Stomach (tissue), 9 donors: ENCODE results near the gene SEPTIN2. TPM values are rescaled to one million over a fixed set of nuclear protein-coding genes. Genes with fewer than 3 reads are reported as not detected.
A peak's percentile ranks its signal among the peaks of the same experiment; 100 is the strongest.

ENCODE experiments used
- DNase-seq, 2 donors: peaks; one replicate each; pipeline versions ENCODE4 v3.0.0 to v3.0.0-alpha.2; 2013 to 2019
- H3K27ac ChIP-seq, 5 donors: fragments of 200-600 bp in 4 of 5; sonication (generic) in 4 of 5; one replicate each; pipeline ENCODE4 v1.5.1; 2013 to 2019; ENCODE audit warnings: mild to moderate bottlenecking in 1 of 5, moderate library complexity in 1 of 5
- H3K27me3 ChIP-seq, 3 donors: fragments of 200-600 bp; sonication (generic); one replicate each; pipeline ENCODE4 v1.5.1; 2017 to 2019; ENCODE audit warnings: mixed run types in 1 of 3
- H3K36me3 ChIP-seq, 4 donors: fragments of 200-600 bp; sonication (generic); 1 replicate in 3 of 4; 2 replicates in 1 of 4; pipeline ENCODE4 v1.5.1; 2016 to 2019
- H3K4me1 ChIP-seq, 4 donors: fragments of 200-600 bp; sonication (generic); one replicate each; pipeline ENCODE4 v1.5.1; 2016 to 2019
- H3K4me3 ChIP-seq, 4 donors: fragments of 200-600 bp; sonication (generic) in 3 of 4; one replicate each; pipeline ENCODE4 v1.5.1; 2016 to 2019; ENCODE audit warnings: mild to moderate bottlenecking in 1 of 4
- H3K9me3 ChIP-seq, 4 donors: fragments of 200-600 bp; sonication (generic); one replicate each; pipeline ENCODE4 v1.5.1; 2016 to 2019
- CTCF ChIP-seq, 7 experiments: fragments of 450-650 bp in 4 of 7; fragments of 200-600 bp in 3 of 7; sonication (generic) in 3 of 7; IDR thresholded peaks; one replicate each; pipeline ENCODE4 v1.5.1; 2016 to 2019; ENCODE audit warnings: antibody characterized with exemption in 7 of 7, control low read depth in 2 of 7, mild to moderate bottlenecking in 1 of 7
- EP300 ChIP-seq: sonication (generic); formaldehyde crosslinking; IDR thresholded peaks from one replicate; pipeline ENCODE4 v1.6.1; 2017; ENCODE audit warnings: antibody characterized with exemption
- POLR2A ChIP-seq, 4 donors: fragments of 450-650 bp; IDR thresholded peaks; one replicate each; pipeline ENCODE4 v1.6.1; 2016; ENCODE audit warnings: antibody characterized with exemption in 4 of 4, control low read depth in 2 of 4, mild to moderate bottlenecking in 1 of 4, moderate library complexity in 1 of 4
- POLR2AphosphoS5 ChIP-seq, 3 donors: sonication (generic); formaldehyde crosslinking; IDR thresholded peaks; one replicate each; pipeline ENCODE4 v1.6.1; 2016; ENCODE audit warnings: antibody characterized with exemption in 3 of 3
- WGBS, 5 donors: extraction: QIAGEN DNeasy Blood & Tissue Kit in 3 of 5; methylation state at CpG; one replicate each; pipeline versions ENCODE4 v1.1.5 to v1.1.7; 2013 to 2018; 5-methylcytosine and 5-hydroxymethylcytosine counted together
- intact Hi-C: fragments of 100-400 bp; cut with DNase I; formaldehyde crosslinking; loops from one replicate; pipeline ENCODE4 v1.15.1; 2023; ENCODE audit warnings: low total_unique reads
- polyA plus RNA-seq, 3 donors: library from polyadenylated mRNA; stranded (reverse); fragments of 200-250 nt; gene quantifications; one replicate each; pipeline ENCODE4 v1.2.3, GENCODE V29; 2013
- total RNA-seq, 5 donors: library from RNA; depleted of rRNA; stranded (reverse); fragments of >200 nt; gene quantifications; one replicate each; pipeline versions ENCODE4 v1.1.0 to v1.2.3, GENCODE V29; 2014 to 2016
- donor health status: healthy with polysubstance abuse.
- donor health status: Bipolar disorder and iron deficiency.
- donor health status: healthy.

SEPTIN2 gene
- total and polyA plus RNA-seq, 8 donors, result 88.7 to 603 (median 208) TPM

DNA sequence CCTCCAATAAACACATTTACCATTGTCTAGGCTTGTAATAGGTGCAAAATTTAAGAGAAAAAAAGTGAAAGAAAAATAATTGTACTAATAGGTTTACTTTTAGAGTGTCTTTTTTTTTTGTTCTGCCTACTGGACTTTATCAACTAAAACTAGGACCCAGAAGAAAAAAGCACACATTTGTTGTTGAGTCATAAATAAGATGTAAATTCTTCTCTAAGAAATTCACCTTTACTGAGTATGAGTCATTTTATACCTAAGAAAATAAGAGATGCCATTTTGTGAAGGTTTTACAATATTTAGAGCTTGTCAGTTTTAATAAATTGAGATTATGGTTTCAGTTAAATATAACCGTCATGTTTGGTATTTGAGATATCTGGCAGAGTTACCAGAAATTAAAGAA lies 59.6 kb downstream of the SEPTIN2 start:
- Histone ChIP-seq H3K36me3 (peaks cover 0 to 20% (median 14%) of the 10 kb centered on the region in 4 donors), H3K9me3 (no peaks in the 10 kb centered on the region), H3K27me3 (no peaks in the 10 kb centered on the region), H3K4me3 (no peak overlapping the region), H3K4me1 (peaks cover 23 to 87% (median 55%) of the 10 kb centered on the region in 4 donors), H3K27ac (peak overlapping the region; percentile 32 to 84 (median 72))
- TF ChIP-seq POLR2A (IDR thresholded peaks at IDR 0.05) (no peak), CTCF (IDR thresholded peaks at IDR 0.05) (no peak), EP300 (no peak), POLR2AphosphoS5 (IDR thresholded peaks at IDR 0.05) (no peak)
- intact Hi-C loops, result no loop called here
- 62 to 75% (median 66%) methylated on average over 1 of the region's 1 CpG for WGBS, 5 donors
- DNase-seq, result no peak

DNA sequence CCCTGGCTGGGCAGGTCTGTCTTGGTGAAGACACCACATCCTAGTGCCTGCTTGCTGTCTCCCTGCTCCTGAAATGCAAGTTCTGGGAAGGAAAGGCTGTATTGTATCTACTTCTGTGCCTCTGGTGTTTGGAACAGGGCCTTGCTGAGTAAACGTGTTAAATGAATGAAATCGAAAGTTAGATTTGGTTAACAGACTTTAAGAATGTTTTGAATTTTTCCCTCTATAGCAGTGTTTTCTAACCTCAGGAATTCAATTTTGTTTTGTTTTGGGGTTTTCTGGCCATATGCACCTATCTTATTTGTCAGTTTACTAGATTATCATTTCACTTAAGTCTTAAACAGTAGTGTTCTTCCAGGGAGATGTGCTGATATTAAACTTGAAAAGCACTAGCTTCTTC lies 61.1 kb downstream of the SEPTIN2 start:
- no peaks in the 10 kb centered on the region for H3K27me3 ChIP-seq
- TF ChIP-seq EP300, result no peak
- TF ChIP-seq POLR2A (IDR thresholded peaks at IDR 0.05), result no peak
- no peak for TF ChIP-seq POLR2AphosphoS5 (IDR thresholded peaks at IDR 0.05)
- TF ChIP-seq CTCF (IDR thresholded peaks at IDR 0.05), result no peak
- intact Hi-C loops, result no loop called here
- no peak overlapping the region for H3K4me3 ChIP-seq
- no peaks in the 10 kb centered on the region for H3K9me3 ChIP-seq
- H3K4me1 ChIP-seq, result peaks cover 23 to 88% (median 52%) of the 10 kb centered on the region in 4 donors
- DNase-seq, result no peak
- peak overlapping the region in 2 of 5 donors; percentile 4 to 80 for H3K27ac ChIP-seq
- 31 to 60% (median 37%) methylated on average over 2 of the region's 2 CpGs for WGBS, 5 donors
- H3K36me3 ChIP-seq, result peaks cover 0 to 20% (median 17%) of the 10 kb centered on the region in 4 donors

GRCh38 chr2:241378816-241379215 lies 63.1 kb downstream of the SEPTIN2 start:
- peaks cover 16 to 72% (median 33%) of the 10 kb centered on the region in 4 donors for H3K4me1 ChIP-seq
- no peaks in the 10 kb centered on the region for H3K27me3 ChIP-seq
- H3K9me3 ChIP-seq, result no peaks in the 10 kb centered on the region
- H3K36me3 ChIP-seq, result peaks cover 0 to 31% (median 22%) of the 10 kb centered on the region in 4 donors
- no peak overlapping the region for H3K4me3 ChIP-seq
- H3K27ac ChIP-seq, result peak overlapping the region in 1 of 5 donors; percentile 49
- no peak for DNase-seq
- intact Hi-C loops, result no loop called here
- TF ChIP-seq POLR2A (IDR thresholded peaks at IDR 0.05) (no peak), EP300 (no peak), CTCF (IDR thresholded peaks at IDR 0.05) (no peak), POLR2AphosphoS5 (IDR thresholded peaks at IDR 0.05) (no peak)
- 34 to 55% (median 50%) methylated on average over 2 of the region's 2 CpGs for WGBS, 5 donors

DNA sequence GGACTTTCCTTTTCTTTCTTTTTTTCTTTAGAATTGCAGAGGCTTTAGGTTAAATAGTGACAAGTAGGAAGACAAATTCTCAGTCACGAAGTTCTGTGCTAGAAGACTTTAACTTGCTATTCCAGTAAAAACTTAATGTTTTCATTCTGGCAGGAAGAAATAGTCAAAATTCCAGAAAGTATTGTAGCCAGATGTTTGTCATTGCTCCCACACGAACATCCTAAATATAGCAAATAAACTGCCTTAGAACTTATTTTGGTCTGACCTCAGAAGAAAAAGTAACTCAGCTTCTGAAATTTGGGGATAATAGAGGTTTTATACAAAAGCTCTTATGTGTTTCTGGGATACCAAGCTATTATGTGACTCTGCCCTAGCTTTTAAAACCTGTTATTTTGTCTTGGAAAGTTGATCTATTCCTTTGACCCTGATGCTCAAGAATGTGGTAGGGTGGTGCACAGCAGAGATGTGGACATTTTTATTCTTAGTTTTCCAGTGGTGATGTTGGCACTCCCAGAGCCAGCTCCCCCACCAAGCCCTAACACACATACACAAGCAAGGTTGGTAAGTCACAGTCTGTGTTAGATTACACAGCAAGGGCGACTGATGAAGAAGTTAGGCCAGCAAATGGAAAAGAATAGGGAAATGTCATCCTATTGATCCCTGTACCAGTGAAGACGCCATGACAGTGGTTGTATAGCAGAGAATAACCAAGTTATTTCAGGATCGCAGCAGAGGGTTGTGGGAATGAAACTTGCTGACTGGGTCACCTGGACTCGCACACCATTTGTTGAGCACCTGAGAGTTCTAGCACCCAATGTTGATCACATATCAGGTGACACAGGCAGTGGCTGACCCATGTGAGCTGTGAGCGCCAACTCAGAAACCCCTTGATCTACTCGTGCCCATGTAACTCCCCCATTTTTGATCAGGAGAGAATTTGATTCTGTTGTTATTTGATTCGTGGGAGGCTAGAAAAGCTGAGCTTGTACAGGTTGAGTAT lies 64.1 kb downstream of the SEPTIN2 start:
- Histone ChIP-seq H3K27me3 (no peaks in the 10 kb centered on the region), H3K27ac (peak overlapping the region in 1 of 5 donors; percentile 49), H3K4me3 (no peak overlapping the region), H3K9me3 (no peaks in the 10 kb centered on the region), H3K36me3 (peaks cover 0 to 28% (median 15%) of the 10 kb centered on the region in 4 donors), H3K4me1 (peaks cover 12 to 64% (median 28%) of the 10 kb centered on the region in 4 donors)
- peak in 1 of 2 donors; percentile 58 for DNase-seq
- intact Hi-C loops, result no loop called here
- 77 to 87% (median 84%) methylated on average over 9 of the region's 9 CpGs for WGBS, 5 donors
- TF ChIP-seq POLR2A (IDR thresholded peaks at IDR 0.05) (no peak), POLR2AphosphoS5 (IDR thresholded peaks at IDR 0.05) (no peak), CTCF (IDR thresholded peaks at IDR 0.05) (no peak), EP300 (no peak)
